Stimulated activated effector memory CD8-positive, alpha-beta T cell treated with anti-CD3 and anti-CD28 coated beads, Interleukin-12 subunit alpha, Interleukin-12 subunit beta, amount 100 ng/mL, for 72 hours (primary cell): ENCODE data around the gene DISP3.

Experiments
- ATAC-seq: fragments of 150-1000 bp; cut with Tn5 transposase; 2 replicates; pipeline ENCODE4 v1.10.0; 2021
- DNase-seq, 2 donors: peaks; one replicate each; pipeline ENCODE4 v3.0.0; 2021 to 2022; ENCODE audit warnings: low spot score in 2 of 2
- H3K27ac Mint-ChIP-seq: one replicate; pipeline ENCODE4 v1.8.0; 2022; ENCODE audit warnings: mild to moderate bottlenecking, mixed read lengths
- H3K36me3 Mint-ChIP-seq: one replicate; pipeline ENCODE4 v1.8.0; 2022; ENCODE audit warnings: mild to moderate bottlenecking, mixed read lengths
- H3K4me1 Mint-ChIP-seq: one replicate; pipeline ENCODE4 v1.8.0; 2022; ENCODE audit warnings: mixed read lengths
- H3K4me3 Mint-ChIP-seq: one replicate; pipeline ENCODE4 v1.8.0; 2022; ENCODE audit warnings: mild to moderate bottlenecking, mixed read lengths
- H3K9me3 Mint-ChIP-seq: one replicate; pipeline ENCODE4 v1.8.0; 2022; ENCODE audit warnings: mixed read lengths

DISP3 gene

GRCh38 chr1:11448373-11449099, 30.4 kb upstream of the DISP3 start:
- H3K9me3 Mint-ChIP-seq: no peaks in the 10 kb centered on the region
- DNase-seq (no peak), ATAC-seq (no peak)
- no peaks in the 10 kb centered on the region for H3K4me1 Mint-ChIP-seq
- no peak overlapping the region for H3K4me3 Mint-ChIP-seq
- H3K36me3 Mint-ChIP-seq: no peaks in the 10 kb centered on the region
- no peak overlapping the region for H3K27ac Mint-ChIP-seq

GRCh38 chr1:11449100-11449403, 29.9 kb upstream of the DISP3 start:
- Mint-ChIP-seq H3K4me3 (no peak overlapping the region), H3K9me3 (no peaks in the 10 kb centered on the region), H3K4me1 (no peaks in the 10 kb centered on the region), H3K36me3 (no peaks in the 10 kb centered on the region), H3K27ac (no peak overlapping the region)
- ATAC-seq (no peak), DNase-seq (no peak)

- Mint-ChIP-seq H3K4me1 (no peaks in the 10 kb centered on the region), H3K36me3 (no peaks in the 10 kb centered on the region), H3K27ac (no peak overlapping the region), H3K9me3 (no peaks in the 10 kb centered on the region), H3K4me3 (no peak overlapping the region)
- no peak for ATAC-seq
- DNase-seq: no peak
Measured at GRCh38 chr1:11450310-11450709, 28.6 kb upstream of the DISP3 start.

- no peak for ATAC-seq
- Mint-ChIP-seq H3K27ac (no peak overlapping the region), H3K4me1 (no peaks in the 10 kb centered on the region)
Measured at GRCh38 chr1:11453742-11454491, 25.0 kb upstream of the DISP3 start.

GRCh38 chr1:11455967-11456570, 22.9 kb upstream of the DISP3 start:
- no peak for ATAC-seq
- DNase-seq: no peak
- Mint-ChIP-seq H3K27ac (no peak overlapping the region), H3K36me3 (no peaks in the 10 kb centered on the region), H3K9me3 (no peaks in the 10 kb centered on the region), H3K4me3 (no peak overlapping the region), H3K4me1 (no peaks in the 10 kb centered on the region)

More at GRCh38 chr1:11453742-11454491, 25.0 kb upstream of the DISP3 start:
- Mint-ChIP-seq H3K9me3 (no peaks in the 10 kb centered on the region), H3K36me3 (no peaks in the 10 kb centered on the region), H3K4me3 (no peak overlapping the region)
- DNase-seq: no peak

- H3K4me1 Mint-ChIP-seq: no peaks in the 10 kb centered on the region
- DNase-seq (no peak), ATAC-seq (no peak)
- H3K27ac Mint-ChIP-seq: no peak overlapping the region
- no peaks in the 10 kb centered on the region for H3K9me3 Mint-ChIP-seq
- no peak overlapping the region for H3K4me3 Mint-ChIP-seq
- no peaks in the 10 kb centered on the region for H3K36me3 Mint-ChIP-seq
Measured at GRCh38 chr1:11456965-11457364, 22.0 kb upstream of the DISP3 start.

GRCh38 chr1:11458811-11459275, 20.1 kb upstream of the DISP3 start:
- ATAC-seq (no peak), DNase-seq (no peak)
- Mint-ChIP-seq H3K4me3 (no peak overlapping the region), H3K9me3 (no peaks in the 10 kb centered on the region), H3K36me3 (no peaks in the 10 kb centered on the region), H3K4me1 (no peaks in the 10 kb centered on the region), H3K27ac (no peak overlapping the region)

GRCh38 chr1:11461531-11462137, 17.3 kb upstream of the DISP3 start:
- DNase-seq (no peak), ATAC-seq (no peak)
- Mint-ChIP-seq H3K36me3 (no peaks in the 10 kb centered on the region), H3K9me3 (no peaks in the 10 kb centered on the region), H3K27ac (no peak overlapping the region), H3K4me1 (no peaks in the 10 kb centered on the region), H3K4me3 (no peak overlapping the region)

GRCh38 chr1:11462224-11462923, 16.6 kb upstream of the DISP3 start:
- no peak for DNase-seq
- ATAC-seq: no peak
- no peak overlapping the region for H3K27ac Mint-ChIP-seq
- H3K4me1 Mint-ChIP-seq: no peaks in the 10 kb centered on the region
- H3K4me3 Mint-ChIP-seq: no peak overlapping the region
- H3K9me3 Mint-ChIP-seq: no peaks in the 10 kb centered on the region
- no peaks in the 10 kb centered on the region for H3K36me3 Mint-ChIP-seq

- no peaks in the 10 kb centered on the region for H3K9me3 Mint-ChIP-seq
- no peak overlapping the region for H3K4me3 Mint-ChIP-seq
- H3K36me3 Mint-ChIP-seq: no peaks in the 10 kb centered on the region
- ATAC-seq (no peak), DNase-seq (no peak)
- no peaks in the 10 kb centered on the region for H3K4me1 Mint-ChIP-seq
- no peak overlapping the region for H3K27ac Mint-ChIP-seq
Measured at GRCh38 chr1:11463177-11463576, 15.8 kb upstream of the DISP3 start.

GRCh38 chr1:11465307-11465706, 13.6 kb upstream of the DISP3 start:
- ATAC-seq: no peak
- Mint-ChIP-seq H3K4me3 (no peak overlapping the region), H3K27ac (no peak overlapping the region), H3K4me1 (no peaks in the 10 kb centered on the region), H3K36me3 (no peaks in the 10 kb centered on the region), H3K9me3 (no peaks in the 10 kb centered on the region)
- no peak for DNase-seq

- no peak for ATAC-seq
- DNase-seq: no peak
- Mint-ChIP-seq H3K9me3 (no peaks in the 10 kb centered on the region), H3K4me3 (no peak overlapping the region), H3K4me1 (no peaks in the 10 kb centered on the region), H3K36me3 (no peaks in the 10 kb centered on the region), H3K27ac (no peak overlapping the region)
Measured at GRCh38 chr1:11466416-11466815, 12.5 kb upstream of the DISP3 start.

GRCh38 chr1:11468878-11469277, 10.1 kb upstream of the DISP3 start:
- Mint-ChIP-seq H3K27ac (no peak overlapping the region), H3K36me3 (no peaks in the 10 kb centered on the region), H3K4me3 (no peak overlapping the region), H3K4me1 (no peaks in the 10 kb centered on the region), H3K9me3 (no peaks in the 10 kb centered on the region)
- no peak for ATAC-seq
- no peak for DNase-seq

GRCh38 chr1:11470912-11471311, 8.0 kb upstream of the DISP3 start:
- Mint-ChIP-seq H3K9me3 (no peaks in the 10 kb centered on the region), H3K36me3 (no peaks in the 10 kb centered on the region), H3K27ac (no peak overlapping the region), H3K4me1 (no peaks in the 10 kb centered on the region), H3K4me3 (no peak overlapping the region)
- ATAC-seq (no peak), DNase-seq (no peak)

GRCh38 chr1:11471473-11471872, 7.5 kb upstream of the DISP3 start:
- H3K4me3 Mint-ChIP-seq: no peak overlapping the region
- H3K36me3 Mint-ChIP-seq: no peaks in the 10 kb centered on the region
- DNase-seq (no peak), ATAC-seq (no peak)
- no peak overlapping the region for H3K27ac Mint-ChIP-seq
- H3K4me1 Mint-ChIP-seq: no peaks in the 10 kb centered on the region
- H3K9me3 Mint-ChIP-seq: no peaks in the 10 kb centered on the region
